DMS114 treated with DMSO at 0.1 percent for 48 hours (cell line): ENCODE data around the gene EEF1AKMT1.

ENCODE experiments used
- DNase-seq: peaks from one replicate; lab custom pipeline; 2025; ENCODE audit not compliant: unreplicated experiment; lab: John Stamatoyannopoulos, UW

EEF1AKMT1 gene

GRCh38 chr13:20719783-20720182 is 54.0 kb downstream of the EEF1AKMT1 start:
- no peak for DNase-seq

GRCh38 chr13:20718958-20719566 is 54.7 kb downstream of the EEF1AKMT1 start:
- no peak for DNase-seq

GRCh38 chr13:20717581-20718542 is 55.9 kb downstream of the EEF1AKMT1 start:
- no peak for DNase-seq

- DNase-seq = no peak
Measured at GRCh38 chr13:20716951-20717350, 56.8 kb downstream of the EEF1AKMT1 start.

GRCh38 chr13:20715330-20715712 is 58.4 kb downstream of the EEF1AKMT1 start:
- no peak for DNase-seq

- no peak for DNase-seq
Measured at GRCh38 chr13:20714563-20715329, 59.0 kb downstream of the EEF1AKMT1 start.

GRCh38 chr13:20714161-20714560 is 59.6 kb downstream of the EEF1AKMT1 start:
- no peak for DNase-seq

GRCh38 chr13:20713751-20714150 is 60.0 kb downstream of the EEF1AKMT1 start:
- DNase-seq = no peak

GRCh38 chr13:20713014-20713376 is 60.8 kb downstream of the EEF1AKMT1 start:
- no peak for DNase-seq

GRCh38 chr13:20711301-20712044 is 62.3 kb downstream of the EEF1AKMT1 start:
- no peak for DNase-seq

GRCh38 chr13:20709782-20710181 is 64.0 kb downstream of the EEF1AKMT1 start:
- DNase-seq = no peak

GRCh38 chr13:20709369-20709768 is 64.4 kb downstream of the EEF1AKMT1 start:
- DNase-seq = no peak

- DNase-seq = no peak
Measured at GRCh38 chr13:20708216-20708615, 65.5 kb downstream of the EEF1AKMT1 start.

GRCh38 chr13:20706661-20707060 is 67.1 kb downstream of the EEF1AKMT1 start:
- no peak for DNase-seq

- DNase-seq = no peak
Measured at GRCh38 chr13:20704459-20705069, 69.2 kb downstream of the EEF1AKMT1 start.

GRCh38 chr13:20703780-20704458 is 69.8 kb downstream of the EEF1AKMT1 start:
- DNase-seq = no peak

- no peak for DNase-seq
Measured at GRCh38 chr13:20702915-20703779, 70.6 kb downstream of the EEF1AKMT1 start, which contains the start of gene IL17D. Gene IL17D, plus strand, starts transcription at chr13:20703699. Its CDS starts 303 bp downstream, at chr13:20704002.

- DNase-seq = no peak
Measured at GRCh38 chr13:20702530-20702914, 71.2 kb downstream of the EEF1AKMT1 start.

- no peak for DNase-seq
Measured at GRCh38 chr13:20701461-20701860, 72.3 kb downstream of the EEF1AKMT1 start.
